Measurements from ENCODE around the gene RBM33.

- TF ChIP-seq POLR2A (IDR thresholded peaks at IDR 0.05): no peak
- no peak for TF ChIP-seq CTCF (IDR thresholded peaks at IDR 0.05)
These were observed 15.7 kb downstream of the RBM33 start for GRCh38 chr7:155660059-155660757.

All from thyroid gland (tissue), 4 donors.